Purkinje cell (primary cell): ENCODE data around the gene NEK4. TPM values are rescaled to one million over a fixed set of nuclear protein-coding genes. Genes with fewer than 3 reads are reported as not detected.

ENCODE experiments used
- polyA plus RNA-seq: library from polyadenylated mRNA; unstranded; fragments of >200 nt; fragmentation: Nextera tagmentation; gene quantifications from 2 replicates; pipeline ENCODE4 v1.2.1, GENCODE V29; 2014

NEK4 gene
- 3.9 and 8.5 TPM in 2 replicates for polyA plus RNA-seq

DNA sequence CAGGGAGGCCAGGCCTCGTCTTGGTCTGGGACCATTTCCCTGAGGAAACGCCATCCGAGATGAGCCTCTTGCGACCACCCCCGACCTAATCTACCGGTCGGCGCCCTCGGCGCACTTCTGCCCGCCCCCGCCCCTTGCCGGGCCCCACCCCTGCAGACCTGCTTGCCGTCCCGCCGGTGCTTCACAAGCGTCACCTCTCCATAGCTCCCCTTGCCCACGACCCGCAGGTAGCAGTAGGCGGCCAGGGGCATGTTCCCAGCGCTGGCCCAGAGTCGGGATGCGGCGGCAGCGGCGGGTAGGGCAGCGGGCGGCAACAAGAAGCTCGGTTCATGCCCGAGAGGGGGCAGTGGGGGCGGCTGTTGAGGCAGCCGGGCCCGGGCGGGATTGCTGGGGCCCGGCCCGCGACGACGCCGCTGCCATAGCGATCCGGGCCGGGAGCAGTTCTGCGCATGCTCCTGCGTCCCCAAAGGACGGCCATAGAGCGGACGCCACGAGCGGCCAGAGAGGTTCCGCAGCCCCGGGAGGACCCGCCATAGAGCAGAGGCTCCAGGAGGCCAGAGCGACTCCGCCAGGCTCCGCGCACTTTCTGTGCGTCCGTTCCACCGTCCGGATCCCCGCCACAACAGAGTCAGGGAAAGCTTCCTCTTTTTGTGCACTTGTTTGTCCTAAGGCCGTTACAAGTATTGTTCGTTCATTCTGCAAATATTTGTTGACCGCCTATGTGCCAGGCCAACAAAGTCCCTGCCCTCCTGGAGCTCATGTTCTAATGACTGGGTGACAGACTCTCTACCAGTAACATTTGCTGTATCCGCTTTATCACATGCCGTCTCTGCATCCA is at the start of gene NEK4:
TSS of gene NEK4 (minus strand) at position 445 of the 838 bp plus-strand sequence. CDS start at position 251, 194 bp downstream.

DNA sequence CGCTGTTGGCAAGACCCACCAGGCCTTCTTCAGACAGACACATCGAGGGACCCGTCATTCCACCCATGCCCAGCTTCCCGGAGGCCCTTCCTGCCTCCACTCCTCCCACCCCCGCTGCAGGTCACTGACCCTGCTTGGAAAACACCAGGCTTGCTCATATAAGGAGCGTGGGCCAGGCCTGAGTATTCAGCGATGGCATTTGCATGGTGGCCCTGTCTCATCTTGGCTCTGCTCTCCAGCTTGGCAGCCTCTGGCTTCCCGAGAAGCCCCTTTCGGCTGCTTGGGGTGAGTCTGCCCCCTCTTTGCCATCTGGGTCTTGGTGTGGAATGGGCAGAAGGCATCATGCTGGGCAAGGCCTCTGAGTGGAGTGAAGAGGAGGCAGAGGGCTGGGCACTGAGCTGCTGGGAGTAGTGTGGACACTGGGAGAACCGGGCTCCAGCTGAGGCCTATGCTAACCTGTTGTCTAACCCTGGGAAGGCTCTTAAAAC is 23.9 kb upstream of the NEK4 start, which contains the start of gene ITIH3:
TSS of gene ITIH3 (plus strand) at position 185 of the 488 bp plus-strand sequence. CDS start at position 193, 8 bp downstream.

DNA sequence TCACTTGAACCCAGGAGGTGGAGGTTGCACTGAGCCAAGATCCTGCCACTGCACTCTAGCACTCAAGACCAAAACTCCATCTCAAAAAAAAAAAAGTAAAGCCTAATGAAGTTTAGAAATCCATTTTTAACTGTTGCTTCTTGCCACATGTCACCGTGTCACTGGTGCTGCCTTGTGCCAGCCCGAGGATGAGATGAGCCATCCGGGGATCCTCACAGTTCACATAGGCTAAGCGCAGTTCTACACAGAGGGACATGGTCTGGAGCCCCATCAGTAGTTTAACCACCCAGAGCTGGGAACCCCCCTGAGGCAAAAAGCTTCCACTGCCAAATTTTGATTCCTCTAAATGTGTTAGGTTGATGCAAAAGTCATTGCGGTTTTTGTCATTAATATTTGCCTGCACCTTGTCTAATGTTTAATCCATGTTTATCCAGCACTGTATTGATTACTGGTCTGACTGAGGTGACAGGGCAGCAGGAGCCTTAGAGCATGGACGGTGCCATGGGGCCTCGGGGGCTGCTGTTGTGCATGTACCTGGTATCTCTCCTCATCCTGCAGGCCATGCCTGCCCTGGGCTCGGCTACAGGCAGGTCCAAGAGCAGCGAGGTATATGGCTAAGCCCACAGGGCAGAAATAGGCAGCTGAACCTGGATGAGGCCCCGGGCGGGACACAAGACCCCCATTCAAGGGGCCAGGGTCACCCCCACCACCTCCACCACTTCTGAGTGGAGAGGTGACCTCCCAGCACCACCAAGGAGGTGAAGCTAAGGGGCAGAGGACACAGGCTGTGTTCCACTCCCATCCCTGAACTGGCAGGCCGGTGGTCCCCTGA is 6.6 kb upstream of the NEK4 start, which contains the start of gene ITIH1:
TSS of gene ITIH1 (plus strand) at position 473 of the 832 bp plus-strand sequence. CDS start at position 490, 17 bp downstream.

DNA sequence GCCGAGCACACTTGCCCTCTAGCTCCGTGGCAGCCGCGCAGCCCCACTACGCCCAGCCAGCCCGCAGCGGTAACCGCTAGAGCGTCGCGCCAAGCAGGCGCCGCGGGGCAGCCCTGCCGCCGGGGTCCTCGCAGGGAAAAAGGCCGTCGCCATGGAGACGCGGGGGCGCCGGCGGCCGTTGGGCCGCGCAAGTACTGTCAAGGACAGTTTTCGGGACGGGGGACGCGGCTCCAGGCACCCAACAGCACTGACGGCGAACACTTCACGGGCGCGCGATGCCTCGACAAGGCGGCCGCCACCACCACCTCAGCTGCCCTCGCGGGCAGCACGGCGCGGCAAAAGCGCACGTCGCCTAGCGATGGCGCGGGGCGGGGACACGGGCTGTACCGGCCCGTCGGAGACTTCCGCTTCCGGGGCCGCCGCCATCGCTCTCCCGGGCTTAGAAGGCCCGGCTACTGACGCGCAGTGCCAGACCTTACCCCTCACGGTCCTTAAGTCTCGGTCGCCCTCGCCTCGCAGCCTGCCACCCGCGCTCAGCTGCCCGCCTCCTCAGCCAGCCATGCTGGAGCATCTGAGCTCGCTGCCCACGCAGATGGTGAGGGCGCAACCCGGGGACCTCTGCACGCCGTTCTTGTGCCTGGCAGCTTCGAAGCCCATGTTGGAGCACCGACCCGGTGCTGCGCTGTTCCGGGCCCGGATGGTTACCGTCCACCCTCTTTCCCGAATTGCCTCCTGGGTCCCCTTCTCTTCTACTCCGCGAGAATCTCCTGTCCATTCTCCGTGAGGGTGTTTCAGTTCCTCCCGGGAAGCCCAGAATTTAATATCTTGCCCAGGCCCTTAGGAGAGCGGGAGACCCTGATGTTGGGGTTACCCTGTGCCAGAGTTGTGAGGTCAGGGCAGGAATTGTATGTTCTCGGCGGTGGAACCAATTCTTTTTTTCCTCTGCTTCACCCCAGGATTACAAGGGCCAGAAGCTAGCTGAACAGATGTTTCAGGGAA is 64.8 kb downstream of the NEK4 start, which contains the start of the genes GLT8D1 and SPCS1:
TSS of gene GLT8D1 (minus strand) at position 104 of the 999 bp plus-strand sequence. CDS start 5,331 bp downstream, outside the sequence.
TSS of gene SPCS1 (plus strand) at position 419 of the 999 bp plus-strand sequence. CDS start at position 560, 141 bp downstream.

DNA sequence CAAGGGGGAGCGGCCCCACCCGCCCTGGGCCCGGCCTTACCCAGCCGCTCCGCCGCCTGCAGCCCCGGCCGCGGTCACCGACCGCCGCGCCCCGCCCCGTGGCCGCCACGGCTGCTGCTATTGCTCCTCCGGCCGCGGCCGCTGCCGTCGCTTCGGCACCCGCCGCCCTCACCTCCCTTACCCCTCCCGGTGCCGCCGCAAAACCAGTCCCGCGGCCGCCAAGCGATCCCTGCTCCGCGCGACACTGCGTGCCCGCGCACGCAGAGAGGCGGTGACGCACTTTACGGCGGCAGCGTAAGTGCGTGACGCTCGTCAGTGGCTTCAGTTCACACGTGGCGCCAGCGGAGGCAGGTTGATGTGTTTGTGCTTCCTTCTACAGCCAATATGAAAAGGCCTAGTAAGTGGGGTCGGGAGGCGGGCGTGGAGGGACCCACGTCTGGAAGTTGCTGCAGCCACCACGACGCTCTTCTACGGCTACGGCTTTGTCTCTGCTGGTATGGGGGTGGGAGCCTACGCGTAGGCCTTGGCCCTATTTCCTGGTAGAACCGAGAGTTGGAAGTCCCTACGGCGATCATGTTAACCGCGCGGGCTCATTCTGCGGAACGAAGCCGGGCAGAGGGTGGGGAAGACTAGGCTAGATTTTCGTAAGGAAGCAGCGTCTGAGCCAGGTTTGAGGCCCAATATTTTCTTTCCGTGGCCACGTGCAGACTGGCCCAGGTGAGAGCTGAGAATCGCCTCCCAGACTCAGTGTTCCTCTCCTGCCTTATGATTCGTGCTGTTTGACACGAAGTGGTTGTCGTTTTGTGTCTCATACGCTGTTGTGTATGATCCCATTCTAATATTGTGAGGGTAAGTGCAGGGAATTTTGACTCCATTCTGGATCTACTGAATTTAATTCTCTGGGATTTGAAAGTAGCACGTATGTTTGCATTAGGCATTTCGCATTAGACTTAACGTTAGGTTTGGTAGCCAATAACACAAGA is 84.7 kb downstream of the NEK4 start, which contains the start of the genes GNL3 and PBRM1:
TSS of gene GNL3 (plus strand) at position 324 of the 983 bp plus-strand sequence. CDS start at position 385, 61 bp downstream.
TSS of gene PBRM1 (minus strand) at position 205 of the 983 bp plus-strand sequence.

Other genes with a start within 250 kb of the NEK4 start
- gene NT5DC2, start 237.1 kb downstream of the NEK4 start, polyA plus RNA-seq: 0.76 and 3.4 TPM in 2 replicates
- 39.2 and 65.0 TPM in 2 replicates for gene UQCC5, start 234.3 kb downstream of the NEK4 start, polyA plus RNA-seq
- 10.5 and 16.0 TPM in 2 replicates for gene PBRM1, start 85.0 kb downstream of the NEK4 start, polyA plus RNA-seq
- 103 and 104 TPM in 2 replicates for gene GNL3, start 84.9 kb downstream of the NEK4 start, polyA plus RNA-seq
- gene GLT8D1, start 65.1 kb downstream of the NEK4 start, polyA plus RNA-seq: 39.4 and 60.3 TPM in 2 replicates
- 1,299 and 1,545 TPM in 2 replicates for gene SPCS1, start 64.8 kb downstream of the NEK4 start, polyA plus RNA-seq
- not detected in 2 replicates for gene ITIH1, start 6.7 kb upstream of the NEK4 start, polyA plus RNA-seq
- gene ITIH3, start 23.9 kb upstream of the NEK4 start, polyA plus RNA-seq: not detected in 2 replicates
- gene ITIH4, start 59.7 kb upstream of the NEK4 start, polyA plus RNA-seq: 0.39 and 2.6 TPM in 2 replicates
- gene MUSTN1, start 64.1 kb upstream of the NEK4 start, polyA plus RNA-seq: 4.2 and 7.6 TPM in 2 replicates
- 1.6 and 1.8 TPM in 2 replicates for gene STIMATE, start 126.6 kb upstream of the NEK4 start, polyA plus RNA-seq